ENCODE measurements around the gene ETS2.
"Not testable (repeated sequence)": the region's sequence is repeated elsewhere in the genome, so short reads cannot be mapped to it uniquely, and the experiment has no call there.

The ETS2 gene

DNA sequence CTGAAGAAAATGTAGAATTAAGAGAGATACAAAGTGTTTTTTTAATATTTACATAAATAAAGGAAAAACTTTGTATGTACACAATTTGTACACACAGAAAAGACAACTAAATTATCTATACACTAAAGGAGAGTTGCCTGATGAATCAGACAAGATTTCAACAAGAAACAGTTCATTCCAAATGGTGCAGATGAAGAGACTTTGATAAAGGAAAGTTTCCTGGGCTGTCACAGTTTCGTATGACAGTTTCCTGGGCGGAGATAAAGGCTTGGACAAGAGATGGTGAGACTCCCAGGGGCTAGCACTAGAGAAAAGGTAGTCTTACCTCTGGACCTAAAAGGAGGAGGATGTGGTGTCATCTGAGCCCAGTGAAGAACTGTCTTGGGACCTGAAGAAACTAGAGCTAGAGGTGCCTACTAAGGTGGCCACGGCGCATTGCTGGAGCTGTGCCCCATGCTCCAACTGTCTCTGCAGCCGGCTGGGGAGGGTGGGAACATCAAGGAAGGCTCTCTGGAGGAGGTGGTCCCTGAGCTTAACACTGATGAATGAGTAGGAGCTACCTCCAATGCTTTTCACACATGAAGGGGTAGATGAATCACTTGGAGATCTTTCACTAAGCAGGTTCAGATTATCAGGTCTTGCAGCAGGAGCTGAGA is 32.2 kb downstream of the ETS2 start:
- no peak for DNase-seq (ENCODE audit: low read depth in 2 of 2)

DNA sequence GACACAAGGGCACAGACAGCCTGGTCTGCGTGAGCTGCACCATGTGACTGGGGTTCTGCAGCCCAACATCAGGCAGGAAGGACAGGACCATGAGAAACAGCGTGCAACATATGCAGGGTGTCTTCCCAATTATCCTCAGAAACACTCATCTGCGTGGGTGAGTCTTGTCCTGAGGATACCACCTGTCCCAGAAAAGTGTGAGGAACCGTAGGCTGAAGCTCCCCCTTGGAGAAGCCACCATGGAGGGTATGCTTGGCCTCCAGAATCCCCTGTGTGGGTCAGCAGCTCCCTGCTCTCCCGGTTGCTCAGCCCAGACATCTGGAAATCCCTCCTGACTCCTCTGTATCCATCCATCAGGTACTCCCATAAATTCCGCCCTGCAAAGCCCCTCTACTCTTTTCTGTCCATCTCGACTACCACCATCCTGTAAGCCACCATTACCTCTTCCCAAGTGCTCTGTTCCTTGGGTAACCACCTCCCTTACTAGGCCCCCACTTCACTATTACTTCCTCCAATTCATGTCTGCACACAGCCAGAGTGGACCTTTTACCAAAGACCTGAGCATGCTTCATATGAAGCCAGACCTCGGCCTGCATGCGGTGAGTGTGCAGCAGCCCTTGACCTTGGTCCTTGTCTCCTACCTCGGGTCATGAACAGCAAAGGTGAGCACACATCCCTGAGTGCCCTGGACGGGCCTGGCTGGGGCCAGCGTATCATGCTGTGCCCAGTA is 33.0 kb downstream of the ETS2 start:
- no peak for DNase-seq (ENCODE audit: low read depth in 2 of 2)

DNA sequence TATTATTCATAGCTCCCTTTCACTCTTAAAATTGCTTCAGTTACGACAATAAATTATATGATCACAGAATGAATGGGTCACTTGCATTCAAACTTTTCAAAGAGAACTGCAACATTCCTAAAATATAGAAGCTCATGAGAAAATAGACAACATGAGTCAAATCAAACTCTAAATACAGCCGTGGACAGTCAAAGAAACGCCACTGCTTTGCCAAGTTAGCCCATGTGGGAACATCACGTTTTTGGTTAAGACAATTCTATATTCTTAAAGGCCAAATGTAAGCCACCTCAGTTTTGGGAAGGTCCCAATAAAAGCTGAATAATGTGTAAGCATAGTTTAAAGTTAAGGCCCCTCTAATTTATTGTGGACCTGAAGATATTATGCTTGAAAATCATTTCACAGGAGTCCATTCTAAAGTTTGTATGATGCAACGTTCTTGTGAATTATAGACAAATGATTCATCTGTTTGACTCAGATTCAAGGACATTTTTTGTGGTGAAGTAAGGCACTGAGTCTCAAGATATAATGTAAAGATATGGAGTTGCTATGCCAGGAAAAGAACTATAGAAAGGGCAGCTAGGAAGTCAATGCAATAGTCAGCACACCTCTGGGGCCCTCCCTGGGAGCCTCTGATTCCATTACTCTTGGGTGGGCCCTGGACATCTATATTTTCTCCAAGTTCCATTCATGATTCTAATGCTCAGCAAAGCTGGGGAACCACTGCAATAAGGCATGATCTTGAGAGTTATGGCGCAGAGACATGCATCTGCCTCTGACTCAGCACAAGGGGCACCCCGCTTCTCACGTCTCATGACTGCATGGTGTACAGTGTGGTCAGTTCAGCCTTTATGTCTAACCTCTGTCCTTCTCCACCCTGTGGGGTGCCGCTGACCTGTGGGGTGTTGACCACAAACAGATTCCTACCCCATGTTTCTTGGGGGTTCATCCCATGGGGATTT is 33.9 kb downstream of the ETS2 start:
- DNase-seq (ENCODE audit: low read depth in 2 of 2), result peak in 1 of 2 donors; percentile 25

DNA sequence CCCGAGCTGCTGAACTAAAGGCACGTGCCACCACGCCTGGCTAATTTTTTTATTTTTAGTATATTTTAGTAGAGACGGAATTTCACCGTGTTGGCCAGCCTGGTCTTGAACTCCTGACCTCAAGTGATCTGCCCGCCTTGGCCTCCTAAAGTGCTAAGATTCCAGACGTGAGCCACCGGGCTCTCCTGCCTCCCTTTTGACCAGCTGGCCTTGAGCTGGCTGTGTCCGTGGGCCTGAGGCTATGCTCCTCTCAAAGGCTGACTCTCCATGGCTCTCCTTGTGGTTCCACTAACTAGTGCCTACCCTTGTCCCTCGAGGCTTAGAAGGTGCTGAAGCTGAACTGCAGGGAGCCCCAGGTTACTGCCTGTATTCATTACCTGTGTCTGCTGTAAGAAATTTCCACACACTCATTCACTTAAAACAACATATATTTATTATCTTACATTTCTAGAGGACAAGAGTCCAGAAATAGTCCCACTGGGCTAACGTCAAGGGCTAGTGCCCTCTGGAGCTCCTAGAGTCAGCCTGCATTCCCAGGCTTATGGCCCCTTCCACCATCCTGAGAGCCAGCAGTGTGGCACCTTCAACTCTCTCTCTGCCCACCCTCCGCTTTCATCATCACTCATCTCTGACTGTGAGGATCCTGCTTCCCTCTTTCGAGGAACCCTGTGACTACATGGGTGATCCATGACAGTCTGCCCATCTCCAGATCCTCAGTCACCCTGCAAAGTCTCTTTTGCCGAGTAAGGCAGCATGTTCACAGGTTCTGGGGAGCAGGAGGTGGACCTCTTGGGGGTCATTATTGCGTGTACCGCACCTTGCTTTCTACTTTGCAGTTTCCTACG is 34.9 kb downstream of the ETS2 start:
- no peak for DNase-seq (ENCODE audit: low read depth in 2 of 2)

DNA sequence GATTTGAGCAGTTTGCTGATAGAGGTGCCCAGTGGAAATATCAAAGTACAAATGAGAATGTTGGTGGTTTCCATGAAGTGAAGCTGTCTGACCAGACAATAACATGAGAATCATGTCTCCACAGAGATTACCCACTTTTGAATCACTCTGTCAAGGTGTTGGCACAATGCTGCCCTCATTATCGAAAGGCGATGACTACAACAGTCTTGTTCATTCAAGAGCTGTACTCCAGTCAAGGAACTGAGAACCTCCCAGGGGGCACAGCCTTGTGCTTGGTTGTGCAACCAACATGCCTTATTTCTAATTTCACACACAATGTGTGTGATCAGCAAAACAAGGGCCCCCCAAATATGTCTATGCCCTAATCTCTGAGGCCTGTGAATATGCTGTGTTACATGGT is 35.7 kb downstream of the ETS2 start:
- no peak for DNase-seq (ENCODE audit: low read depth in 2 of 2)

DNA sequence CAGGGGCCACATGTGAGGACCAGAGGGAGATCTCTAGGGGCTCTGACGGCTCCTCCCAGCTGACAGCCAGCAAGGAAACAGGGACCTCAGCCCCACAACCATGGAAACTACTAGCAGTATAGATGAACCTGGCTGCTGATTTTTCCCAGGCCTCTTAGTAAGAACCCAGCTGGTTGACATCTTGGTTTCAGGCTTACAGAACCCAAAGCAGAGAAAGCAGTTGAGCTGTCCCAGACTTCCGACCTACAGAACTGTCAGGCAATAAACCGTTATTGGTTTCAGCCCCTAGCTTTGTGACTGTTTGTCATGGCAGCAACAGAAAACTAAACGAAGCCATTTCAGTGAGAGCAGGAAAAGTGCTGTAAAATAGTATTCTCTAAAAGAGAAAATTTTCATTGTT is 36.4 kb downstream of the ETS2 start:
- no peak for DNase-seq (ENCODE audit: low read depth in 2 of 2)

DNA sequence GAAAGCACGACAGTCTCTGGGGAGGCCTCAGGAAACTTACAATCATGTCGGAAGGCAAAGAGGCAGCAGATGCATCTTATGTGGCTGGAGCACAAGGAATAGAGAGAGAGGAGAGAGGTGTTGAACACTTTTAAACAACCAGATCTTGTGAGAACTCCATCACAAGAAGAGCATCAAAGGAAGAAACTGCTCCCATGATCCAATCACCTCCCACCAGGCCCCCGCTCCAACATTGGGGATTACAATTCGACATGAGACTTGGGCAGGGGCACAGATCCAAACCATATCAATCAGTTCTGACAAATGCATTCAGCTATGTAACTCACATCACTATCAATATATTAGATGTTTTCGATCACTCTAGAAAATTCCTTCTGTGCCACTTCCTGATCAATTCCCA is 37.6 kb downstream of the ETS2 start:
- DNase-seq (ENCODE audit: low read depth in 2 of 2), result no peak

DNA sequence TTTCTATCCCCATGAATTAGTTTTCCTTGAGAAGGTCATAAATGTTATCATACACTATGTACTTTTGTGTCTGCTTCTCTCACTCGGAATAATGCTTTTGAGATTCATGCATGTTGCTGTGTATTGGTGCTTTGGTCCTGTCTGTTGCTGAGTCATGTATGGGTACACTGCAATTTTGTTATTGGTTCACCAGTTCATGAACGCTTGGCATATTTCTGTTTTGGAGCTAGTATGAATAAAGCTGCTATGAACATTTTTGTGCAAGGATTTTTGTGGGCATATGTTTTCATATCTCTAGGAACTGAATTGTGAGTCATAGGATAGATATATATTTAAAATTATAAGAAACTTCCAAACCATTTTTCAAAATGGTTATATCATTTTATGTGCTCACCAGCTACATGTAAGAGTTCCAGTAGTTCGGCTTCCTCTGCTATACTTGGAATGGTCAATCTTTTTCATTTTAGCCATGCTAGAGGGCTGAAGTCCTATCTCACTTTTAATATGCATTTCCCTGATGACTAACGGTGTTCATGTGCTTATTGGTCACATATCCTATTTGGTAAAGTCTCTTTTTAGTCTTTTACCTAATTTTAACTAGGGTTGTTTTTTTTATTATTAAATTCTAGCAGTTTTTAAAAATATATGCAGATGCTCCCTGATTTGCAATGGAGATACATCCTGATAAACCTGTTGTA is 38.2 kb downstream of the ETS2 start:
- DNase-seq (ENCODE audit: low read depth in 2 of 2), result no peak

DNA sequence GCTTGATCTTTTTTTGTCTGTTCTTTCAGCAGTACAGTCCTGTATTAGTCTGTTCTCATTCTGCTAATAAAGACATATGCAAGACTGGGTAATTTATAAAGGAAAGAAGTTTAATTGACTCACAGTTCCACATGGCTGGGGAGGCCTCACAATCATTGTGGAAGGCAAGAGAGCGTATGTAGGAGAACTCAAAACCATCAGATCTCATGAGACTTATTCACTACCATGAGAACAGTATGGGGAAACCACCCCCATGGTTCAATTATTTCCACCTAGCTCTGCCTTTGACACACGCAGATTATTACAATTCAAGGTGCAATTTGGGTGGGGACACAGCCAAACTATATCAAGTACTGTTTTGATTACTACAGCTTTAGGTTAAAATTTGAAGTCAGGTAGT is 39.6 kb downstream of the ETS2 start:
- DNase-seq (ENCODE audit: low read depth in 2 of 2), result not testable (repeated sequence)

DNA sequence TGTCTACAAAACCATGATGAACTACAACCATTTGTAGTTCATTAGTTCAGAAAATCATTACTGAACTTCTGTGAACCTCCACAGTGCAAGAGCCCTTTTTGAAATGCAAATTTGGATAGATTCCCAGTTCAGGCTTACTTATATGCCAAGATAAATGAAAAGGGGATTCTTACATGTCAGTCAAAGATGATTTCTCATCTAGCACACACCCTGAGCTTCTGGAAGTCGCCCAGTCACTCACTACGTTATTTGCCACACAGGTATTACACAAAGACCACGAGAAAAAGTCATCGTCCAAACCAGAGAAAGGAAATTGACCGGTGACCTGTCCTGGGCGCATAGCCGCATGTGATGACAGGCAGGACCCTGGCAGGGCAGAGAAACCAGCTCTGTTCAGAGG is 41.8 kb downstream of the ETS2 start:
- no peak for DNase-seq (ENCODE audit: low read depth in 2 of 2)

DNA sequence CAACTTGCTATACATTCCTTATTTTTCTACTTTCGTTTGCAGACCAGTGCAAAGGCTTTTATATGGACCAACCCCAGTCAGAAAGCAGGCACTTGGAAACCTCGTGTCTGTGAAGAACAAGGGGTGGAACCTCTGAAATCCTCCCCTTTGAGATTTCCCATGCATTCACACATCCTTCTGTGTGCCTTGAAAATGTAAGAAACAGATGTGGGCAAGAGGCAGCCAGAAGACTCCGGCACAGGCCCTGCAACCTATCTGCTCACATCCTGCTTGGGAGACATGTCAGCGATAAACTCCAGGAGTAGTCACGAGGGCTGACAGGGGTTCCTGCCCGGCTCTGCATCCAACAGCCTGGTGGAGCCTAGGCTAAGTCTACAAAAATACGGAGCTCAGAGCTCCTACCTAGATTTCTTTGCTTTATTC is 42.5 kb downstream of the ETS2 start:
- DNase-seq (ENCODE audit: low read depth in 2 of 2), result no peak

DNA sequence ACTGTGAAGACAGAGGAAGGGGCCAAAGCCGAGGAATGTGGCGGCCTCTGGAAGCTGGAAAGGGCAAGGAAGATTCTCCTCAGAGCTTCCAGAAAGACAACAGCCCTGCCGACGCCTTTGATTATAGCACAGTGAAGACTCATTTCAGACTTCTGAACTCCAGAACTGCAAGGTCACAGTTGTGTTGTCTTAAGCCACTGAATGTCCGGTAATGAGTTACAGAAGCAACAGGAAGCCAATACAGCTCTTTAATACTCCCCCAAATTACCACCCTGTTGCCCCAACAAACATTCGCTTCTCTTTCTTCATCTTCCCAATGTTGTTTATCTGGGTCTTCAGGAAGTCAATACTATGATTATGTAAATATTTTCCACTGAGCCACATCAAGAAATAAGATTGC is 44.0 kb downstream of the ETS2 start:
- no peak for DNase-seq (ENCODE audit: low read depth in 2 of 2)

DNA sequence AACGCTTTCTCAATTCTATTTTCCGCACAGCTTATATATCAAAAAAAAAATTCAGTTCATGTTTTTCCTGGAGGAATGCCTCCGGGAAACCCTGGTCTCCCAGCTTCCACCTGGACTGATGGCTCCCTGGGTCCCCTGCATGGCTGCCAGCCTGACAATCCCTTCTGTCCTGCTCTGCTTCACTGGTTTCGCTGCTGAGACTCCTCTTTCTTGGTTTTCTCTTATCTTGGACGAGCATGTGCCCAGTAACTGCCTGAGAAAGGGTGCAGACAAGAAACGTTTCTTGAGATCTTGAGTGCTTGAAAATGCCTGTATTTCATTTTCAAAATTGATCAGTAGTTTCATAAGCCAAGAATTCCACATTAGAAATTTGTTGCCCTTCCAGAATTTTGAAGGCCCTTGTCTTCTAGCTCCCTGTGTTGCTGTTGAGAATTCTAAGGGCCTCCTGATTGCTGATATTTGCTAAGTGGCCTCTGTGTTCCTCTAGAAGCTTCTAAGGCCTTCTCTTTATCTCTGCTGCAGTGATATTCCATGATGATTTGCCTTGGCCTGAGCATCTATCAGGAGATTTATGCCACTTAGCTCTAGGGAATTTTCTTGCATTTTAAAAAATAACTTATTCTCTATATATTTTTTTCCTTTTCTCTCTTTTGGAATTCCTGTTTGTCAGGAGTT is 44.7 kb downstream of the ETS2 start:
- no peak for DNase-seq (ENCODE audit: low read depth in 2 of 2)

DNA sequence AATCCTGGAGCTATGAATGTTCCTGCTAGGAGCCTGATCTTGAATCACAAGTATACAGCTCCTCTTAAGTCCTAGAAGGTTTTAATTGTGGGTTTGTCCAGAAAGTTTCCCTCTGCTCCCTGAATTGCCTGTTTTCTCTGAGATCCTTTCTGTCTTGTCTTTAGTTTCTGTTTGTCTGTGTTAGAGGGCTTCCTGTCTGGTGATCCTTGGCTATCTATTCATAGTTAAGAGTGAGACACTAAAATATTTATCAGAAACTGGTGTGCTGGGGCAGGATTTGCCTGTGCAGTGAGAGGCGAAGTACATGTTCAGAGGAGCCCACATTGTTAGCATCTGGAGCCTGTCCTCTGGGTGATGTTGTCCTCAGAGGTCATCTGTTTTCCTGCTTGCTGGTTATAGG is 45.4 kb downstream of the ETS2 start:
- no peak for DNase-seq (ENCODE audit: low read depth in 2 of 2)

DNA sequence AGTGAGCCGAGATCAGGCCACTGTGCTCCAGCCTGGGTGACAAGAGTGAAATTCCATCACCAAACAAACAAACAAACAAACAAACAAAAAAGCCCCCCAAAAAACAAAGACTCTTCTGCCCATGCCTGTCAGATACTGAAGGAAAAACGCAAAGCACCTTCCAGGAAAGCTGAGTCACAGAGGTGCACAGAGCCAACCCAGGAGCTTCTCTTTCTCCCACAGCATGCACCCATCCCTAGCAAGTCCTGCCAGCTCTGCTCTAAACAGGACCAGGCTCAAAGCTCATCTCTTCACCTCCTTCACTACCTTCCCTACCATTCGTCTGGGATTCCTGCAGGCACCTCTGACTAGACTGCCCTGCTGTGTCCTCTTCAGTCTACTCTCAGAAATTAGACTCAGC is 46.5 kb downstream of the ETS2 start:
- DNase-seq (ENCODE audit: low read depth in 2 of 2), result no peak

DNA sequence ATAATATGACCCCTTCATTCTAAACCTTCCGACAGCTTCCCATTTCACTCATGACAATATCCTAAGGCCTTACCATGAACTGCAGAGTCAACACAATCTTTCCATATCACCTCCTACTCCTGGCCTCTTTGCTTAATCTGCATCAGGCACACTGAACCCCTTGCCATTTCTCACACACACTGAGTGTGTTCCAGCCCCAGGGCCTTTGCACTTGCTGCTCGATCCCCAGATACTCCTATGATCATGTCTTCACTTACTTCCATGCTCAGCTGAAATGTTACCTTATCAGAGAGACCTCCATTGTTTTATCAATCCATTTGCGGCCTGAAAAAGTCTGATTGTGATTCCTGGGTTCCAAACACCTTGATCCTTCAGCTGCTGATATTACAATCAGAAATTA is 47.0 kb downstream of the ETS2 start:
- no peak for DNase-seq (ENCODE audit: low read depth in 2 of 2)

DNA sequence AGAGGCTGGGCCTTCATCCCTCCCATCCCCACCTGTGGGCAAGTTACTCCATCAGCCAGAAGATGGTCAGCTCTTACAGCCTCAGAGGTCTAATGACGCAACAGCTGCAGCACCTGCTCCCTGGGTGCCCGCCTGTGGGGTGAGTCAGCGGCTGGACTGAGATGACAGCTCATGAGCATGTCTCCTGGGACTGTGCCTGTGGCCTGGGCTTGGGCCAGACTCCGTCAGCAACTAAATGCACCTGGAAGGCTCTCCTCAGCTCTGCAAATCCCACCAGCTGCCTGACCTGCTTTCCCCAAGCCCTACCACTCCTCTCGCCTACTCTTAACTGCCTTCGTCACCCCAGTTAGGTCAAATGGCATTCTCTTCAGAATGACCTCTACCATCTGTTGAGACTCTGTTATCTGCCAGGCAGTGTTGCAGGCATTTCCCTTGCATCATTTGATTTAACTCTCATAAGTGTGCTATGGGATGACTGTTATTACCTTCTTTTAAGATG is 47.7 kb downstream of the ETS2 start:
- DNase-seq (ENCODE audit: low read depth in 2 of 2), result no peak

DNA sequence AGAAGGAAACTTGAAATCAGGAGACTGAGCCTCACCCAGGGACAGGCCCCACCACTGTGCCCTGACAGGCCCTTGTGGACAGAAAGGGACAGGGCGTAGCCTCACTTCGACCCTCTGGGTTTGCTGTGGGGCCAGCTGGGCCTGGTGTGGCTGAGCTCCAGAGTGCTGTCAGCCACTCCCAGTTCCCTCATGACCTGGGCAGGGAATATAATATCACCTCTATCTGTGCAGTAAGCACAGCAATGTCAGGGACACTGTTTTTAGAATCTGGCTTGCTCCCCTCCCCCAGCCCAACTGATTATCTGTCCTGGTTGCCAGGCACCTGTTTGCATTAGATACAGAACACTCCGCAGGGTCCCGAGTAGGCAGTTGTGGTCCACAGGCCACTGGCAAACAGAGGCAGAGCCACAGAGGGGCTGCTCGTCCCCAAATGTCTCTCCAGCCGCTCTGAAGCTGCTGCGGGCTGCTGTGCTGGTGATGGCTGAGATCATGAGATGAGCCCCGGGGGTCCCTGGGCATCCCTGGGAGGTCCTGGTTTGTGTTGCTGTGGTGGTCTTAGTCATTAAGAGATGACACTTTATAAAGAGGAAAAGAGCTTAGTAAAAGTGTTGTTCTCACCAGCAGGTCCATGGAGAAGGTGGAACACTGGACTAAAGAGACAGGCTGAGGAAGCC is 51.6 kb downstream of the ETS2 start:
- no peak for DNase-seq (ENCODE audit: low read depth in 2 of 2)

DNA sequence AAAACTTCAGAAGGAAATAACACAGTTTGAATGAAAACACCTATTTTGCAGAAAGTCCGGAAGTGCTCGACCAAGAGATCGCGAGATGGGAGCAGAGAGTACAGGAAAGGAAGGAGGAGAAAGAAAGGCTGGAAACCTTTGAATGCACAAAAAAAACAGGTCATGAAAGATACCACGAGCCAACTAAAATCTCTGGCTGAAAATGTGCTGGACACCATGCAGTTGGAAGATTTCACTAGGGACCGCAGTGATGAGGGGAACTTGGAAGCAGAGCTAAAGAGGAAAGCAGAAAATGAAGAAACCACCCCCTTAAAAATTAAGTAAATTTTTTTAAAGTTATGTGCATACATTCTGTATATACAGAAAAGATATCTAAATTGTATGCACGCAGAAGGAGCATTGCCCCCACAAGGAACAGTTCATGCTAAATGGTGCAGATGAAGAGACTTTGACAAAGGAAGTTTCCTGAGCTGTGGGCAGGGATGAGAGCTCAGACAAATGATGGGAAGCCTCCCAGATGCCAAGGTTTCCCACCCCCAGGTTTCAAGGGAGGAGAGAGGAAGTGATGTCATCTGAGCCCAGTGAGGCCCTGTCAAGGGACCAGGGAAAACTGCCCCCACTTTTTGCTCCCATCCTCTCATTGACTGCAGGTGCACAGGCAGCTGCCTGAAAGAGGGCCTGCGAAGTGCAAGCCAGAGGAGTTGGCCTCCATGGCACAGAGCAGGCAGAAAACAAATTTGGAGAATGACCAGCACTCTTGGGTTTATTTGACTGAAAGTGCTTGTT is 52.5 kb downstream of the ETS2 start:
- DNase-seq (ENCODE audit: low read depth in 2 of 2), result no peak
